OCI-LY1 (cell line): ENCODE data around the gene EPB41L2.

Experiments used
- H2AFZ ChIP-seq: fragments of 200-600 bp; sonication (generic), shearing (Covaris generic); 2 replicates; pipeline ENCODE4 v1.6.0; 2014; ENCODE audit warnings: antibody characterized with exemption, mild to moderate bottlenecking, low read length
- H3F3A ChIP-seq: fragments of 200-600 bp; sonication (generic), shearing (Covaris generic); 2 replicates; pipeline ENCODE4 v1.6.0; 2014; ENCODE audit warnings: mild to moderate bottlenecking, antibody characterized with exemption, low read length, moderate library complexity; ENCODE audit not compliant: insufficient read depth
- H3K27ac ChIP-seq: fragments of 200-600 bp; sonication (generic); 2 replicates; pipeline ENCODE4 v1.5.1; 2014; ENCODE audit warnings: low read length, mixed run types, mild to moderate bottlenecking, low read depth; ENCODE audit not compliant: poor library complexity, severe bottlenecking
- H3K27me3 ChIP-seq: fragments of 200-600 bp; sonication (generic); 2 replicates; pipeline ENCODE4 v1.6.0; 2014; ENCODE audit warnings: antibody characterized with exemption, mild to moderate bottlenecking, low read length, moderate library complexity; ENCODE audit not compliant: insufficient read depth
- H3K36me3 ChIP-seq: fragments of 200-600 bp; sonication (generic); 2 replicates; pipeline ENCODE4 v1.6.1; 2014; ENCODE audit warnings: mild to moderate bottlenecking, antibody characterized with exemption, low read length, moderate library complexity, mixed read lengths; ENCODE audit not compliant: insufficient read depth
- H3K4me1 ChIP-seq: fragments of 200-600 bp; sonication (generic); 2 replicates; pipeline ENCODE4 v1.5.1; 2014; ENCODE audit warnings: mild to moderate bottlenecking, low read length, moderate library complexity; ENCODE audit not compliant: insufficient read depth, severe bottlenecking
- H3K4me2 ChIP-seq: fragments of 200-600 bp; sonication (generic), shearing (Covaris generic); 2 replicates; pipeline ENCODE4 v1.6.1; 2014; ENCODE audit warnings: low read length
- H3K4me3 ChIP-seq: fragments of 200-600 bp; sonication (generic); 2 replicates; pipeline ENCODE4 v1.5.1; 2014; ENCODE audit warnings: low read length, low read depth, mild to moderate bottlenecking, mixed read lengths; ENCODE audit not compliant: poor library complexity, severe bottlenecking
- H3K79me2 ChIP-seq: fragments of 200-600 bp; shearing (Covaris generic); 2 replicates; pipeline ENCODE4 v1.6.1; 2016; ENCODE audit warnings: mixed run types, low read length, mixed read lengths; ENCODE audit not compliant: insufficient read depth
- H3K9ac ChIP-seq: fragments of 200-600 bp; sonication (generic), shearing (Covaris generic); 2 replicates; pipeline ENCODE4 v1.6.1; 2014; ENCODE audit warnings: mild to moderate bottlenecking, low read length, mixed read lengths
- H3K9me2 ChIP-seq: fragments of 200-600 bp; sonication (generic), shearing (Covaris generic); 2 replicates; pipeline ENCODE4 v1.6.1; 2014; ENCODE audit warnings: low read depth, mild to moderate bottlenecking, low read length, mixed read lengths
- H3K9me3 ChIP-seq: fragments of 200-600 bp; shearing (Covaris generic); 2 replicates; pipeline ENCODE4 v1.6.1; 2014; ENCODE audit warnings: low read length, mixed read lengths
- H4K20me1 ChIP-seq: fragments of 200-600 bp; sonication (generic), shearing (Covaris generic); 2 replicates; pipeline ENCODE4 v1.6.0; 2016; ENCODE audit warnings: mild to moderate bottlenecking, low read length; ENCODE audit not compliant: insufficient read depth
- CTCF ChIP-seq: fragments of 200-600 bp; sonication (generic), shearing (Covaris generic); IDR thresholded peaks from 2 replicates; pipeline ENCODE4 v1.5.1; 2017; ENCODE audit warnings: mild to moderate bottlenecking, antibody characterized with exemption, low read length, moderate library complexity, mixed read lengths
- EZH2 ChIP-seq: fragments of 200-600 bp; sonication (generic), shearing (Covaris generic); IDR thresholded peaks from 2 replicates; pipeline ENCODE4 v1.8.0; 2017; ENCODE audit warnings: borderline replicate concordance, mixed run types, mild to moderate bottlenecking, antibody characterized with exemption, low read length, moderate library complexity, mixed read lengths

The EPB41L2 gene

GRCh38 chr6:131001945-131002660 is 60.9 kb downstream of the EPB41L2 start:
- no peak overlapping the region for H3K4me2 ChIP-seq
- no peaks in the 10 kb centered on the region for H3K4me1 ChIP-seq
- no peaks in the 10 kb centered on the region; the same call in 1 of the 2 replicates for H3K27me3 ChIP-seq
- no peaks in the 10 kb centered on the region for H3K36me3 ChIP-seq
- TF ChIP-seq CTCF (no peak), EZH2 (no peak)
- no peaks in the 10 kb centered on the region for H3K79me2 ChIP-seq
- H3F3A ChIP-seq, result no peaks in the 10 kb centered on the region
- no peaks in the 10 kb centered on the region for H3K9me3 ChIP-seq
- H3K4me3 ChIP-seq, result no peak overlapping the region
- no peak overlapping the region for H3K9ac ChIP-seq
- no peak overlapping the region for H3K27ac ChIP-seq
- no peaks in the 10 kb centered on the region for H3K9me2 ChIP-seq
- H2AFZ ChIP-seq, result no peak overlapping the region
- no peaks in the 10 kb centered on the region for H4K20me1 ChIP-seq

GRCh38 chr6:131001111-131001736 is 61.8 kb downstream of the EPB41L2 start:
- Histone ChIP-seq H3K27me3 (no peaks in the 10 kb centered on the region; the same call in 1 of the 2 replicates), H3F3A (no peaks in the 10 kb centered on the region), H3K9me2 (no peaks in the 10 kb centered on the region), H3K4me3 (no peak overlapping the region), H3K9ac (no peak overlapping the region), H4K20me1 (no peaks in the 10 kb centered on the region), H3K4me2 (no peak overlapping the region), H3K4me1 (no peaks in the 10 kb centered on the region), H3K27ac (no peak overlapping the region), H2AFZ (no peak overlapping the region), H3K36me3 (no peaks in the 10 kb centered on the region), H3K9me3 (no peaks in the 10 kb centered on the region), H3K79me2 (no peaks in the 10 kb centered on the region)
- TF ChIP-seq EZH2 (no peak), CTCF (no peak)

- TF ChIP-seq CTCF (no peak), EZH2 (no peak)
- H3K9me3 ChIP-seq, result no peaks in the 10 kb centered on the region
- H3K79me2 ChIP-seq, result no peaks in the 10 kb centered on the region
- no peak overlapping the region for H3K4me2 ChIP-seq
- no peaks in the 10 kb centered on the region; the same call in 1 of the 2 replicates for H3K27me3 ChIP-seq
- no peaks in the 10 kb centered on the region for H4K20me1 ChIP-seq
- no peak overlapping the region for H3K27ac ChIP-seq
- no peak overlapping the region for H3K9ac ChIP-seq
- no peak overlapping the region for H3K4me3 ChIP-seq
- H3K36me3 ChIP-seq, result no peaks in the 10 kb centered on the region
- H2AFZ ChIP-seq, result no peak overlapping the region
- no peaks in the 10 kb centered on the region for H3K4me1 ChIP-seq
- no peaks in the 10 kb centered on the region for H3F3A ChIP-seq
- H3K9me2 ChIP-seq, result no peaks in the 10 kb centered on the region
Observed at GRCh38 chr6:131000544-131000943, 62.5 kb downstream of the EPB41L2 start.
